Muscle layer of colon (tissue), 2 donors: ENCODE measurements around the gene HSF4.

Experiments
- H3K27ac ChIP-seq: one replicate; pipeline ENCODE4 v1.7.0; 2013; ENCODE audit warnings: low read depth, mild to moderate bottlenecking, low read length, moderate library complexity
- H3K27me3 ChIP-seq, 2 donors: one replicate each; pipeline ENCODE4 v1.7.0; 2013; ENCODE audit warnings: low read length in 2 of 2, mild to moderate bottlenecking in 2 of 2; ENCODE audit not compliant: insufficient read depth in 2 of 2, control insufficient read depth in 1 of 2
- H3K36me3 ChIP-seq: one replicate; pipeline ENCODE4 v1.7.0; 2013; ENCODE audit warnings: mild to moderate bottlenecking, low read length; ENCODE audit not compliant: insufficient read depth
- H3K4me1 ChIP-seq: one replicate; pipeline ENCODE4 v1.7.0; 2013; ENCODE audit warnings: mild to moderate bottlenecking, low read length; ENCODE audit not compliant: insufficient read depth
- H3K4me3 ChIP-seq, 2 donors: one replicate each; pipeline ENCODE4 v1.7.0; 2013; ENCODE audit warnings: low read length in 2 of 2, low read depth in 1 of 2, mild to moderate bottlenecking in 1 of 2, moderate library complexity in 1 of 2
- H3K9ac ChIP-seq: one replicate; pipeline ENCODE4 v1.7.0; 2013; ENCODE audit warnings: low read length
- H3K9me3 ChIP-seq: one replicate; pipeline ENCODE4 v1.7.0; 2013; ENCODE audit warnings: mild to moderate bottlenecking, low read length
- donor health status: abdominal sarcoma.
- donor health status: Adenocarcinoma of cecum.

The HSF4 gene

DNA sequence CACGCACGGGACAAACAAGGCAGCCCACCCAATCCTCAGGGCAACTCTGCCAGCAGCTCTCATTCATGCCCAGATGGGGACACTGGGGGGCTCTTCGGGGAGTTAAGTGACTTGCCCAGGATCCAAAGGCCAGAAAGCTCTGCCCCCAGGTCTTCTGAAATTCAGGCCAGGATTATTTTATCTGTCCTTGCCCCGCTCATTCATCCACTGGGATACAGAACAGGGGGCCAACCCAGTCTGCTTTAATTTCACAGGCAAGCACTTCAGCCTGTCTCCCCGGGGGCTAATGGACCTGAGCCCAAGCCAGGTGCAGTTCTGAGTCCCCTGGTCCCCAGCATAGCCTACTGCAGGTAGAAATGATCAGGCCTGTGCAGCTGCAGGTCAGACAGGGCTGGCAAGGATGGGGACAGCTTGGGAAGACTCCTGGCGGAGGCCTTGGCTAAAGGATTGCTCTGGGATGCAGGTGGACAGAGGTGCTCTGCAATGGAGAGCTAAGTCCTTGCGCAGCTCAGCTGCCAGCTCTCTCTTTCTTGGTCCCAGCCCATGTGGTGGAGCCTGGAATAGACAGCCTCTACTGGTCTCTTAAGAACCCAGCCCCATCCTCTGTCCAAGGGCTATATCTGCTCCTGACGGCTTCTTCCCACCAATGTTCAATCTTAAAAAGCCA lies 13.0 kb upstream of the HSF4 start:
- Histone ChIP-seq H3K27ac (no peak overlapping the region), H3K9ac (no peak overlapping the region)

DNA sequence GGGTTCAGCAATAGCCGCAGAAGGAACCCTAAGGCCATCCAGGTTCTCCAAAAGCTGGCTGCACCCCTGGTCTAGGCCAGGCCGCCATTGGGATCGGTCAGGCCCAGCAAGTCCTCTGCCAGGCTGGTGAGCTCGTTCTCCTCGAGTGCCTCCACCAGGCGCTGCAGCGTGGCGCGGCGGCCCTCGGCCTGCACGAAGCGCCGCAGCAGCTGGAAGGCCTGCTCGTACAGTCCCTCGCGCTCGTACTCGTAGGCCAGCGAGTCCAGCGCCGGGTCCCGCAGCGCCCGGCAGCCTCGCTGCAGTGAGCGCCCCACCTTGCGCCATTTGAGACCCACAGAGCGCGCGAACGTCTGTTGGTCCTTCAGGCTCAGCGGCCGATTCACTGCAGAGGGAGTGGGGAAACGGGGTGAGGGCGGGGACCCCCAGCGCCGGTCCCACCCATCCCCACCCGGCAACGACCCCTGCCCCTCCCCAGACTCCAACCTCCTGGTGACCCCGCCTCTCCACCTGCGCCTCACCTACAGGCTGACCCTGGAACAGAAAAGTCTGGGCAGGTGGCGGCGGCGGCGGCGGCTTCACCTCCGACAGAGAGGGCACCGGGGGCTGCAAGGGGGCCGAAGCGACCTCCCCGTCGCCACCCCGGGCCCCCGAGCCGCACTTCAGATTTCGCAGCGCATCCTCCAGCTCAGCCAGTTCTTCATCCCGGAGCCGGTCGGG lies 9.8 kb upstream of the HSF4 start:
- no peak overlapping the region for H3K9ac ChIP-seq
- no peaks in the 10 kb centered on the region for H3K36me3 ChIP-seq
- no peak overlapping the region for H3K4me3 ChIP-seq
- peaks cover 14% of the 10 kb centered on the region for H3K4me1 ChIP-seq
- no peaks in the 10 kb centered on the region for H3K9me3 ChIP-seq
- H3K27ac ChIP-seq: no peak overlapping the region
- peaks cover 0 to 11% of the 10 kb centered on the region in 2 donors for H3K27me3 ChIP-seq

More for the DNA sequence above, 13.0 kb upstream of the HSF4 start:
- Histone ChIP-seq H3K4me1 (peaks cover 14% of the 10 kb centered on the region), H3K27me3 (peaks cover 0 to 11% of the 10 kb centered on the region in 2 donors), H3K36me3 (peaks cover 19% of the 10 kb centered on the region), H3K4me3 (peak overlapping the region in 1 of 2 donors; percentile 67), H3K9me3 (no peaks in the 10 kb centered on the region)

DNA sequence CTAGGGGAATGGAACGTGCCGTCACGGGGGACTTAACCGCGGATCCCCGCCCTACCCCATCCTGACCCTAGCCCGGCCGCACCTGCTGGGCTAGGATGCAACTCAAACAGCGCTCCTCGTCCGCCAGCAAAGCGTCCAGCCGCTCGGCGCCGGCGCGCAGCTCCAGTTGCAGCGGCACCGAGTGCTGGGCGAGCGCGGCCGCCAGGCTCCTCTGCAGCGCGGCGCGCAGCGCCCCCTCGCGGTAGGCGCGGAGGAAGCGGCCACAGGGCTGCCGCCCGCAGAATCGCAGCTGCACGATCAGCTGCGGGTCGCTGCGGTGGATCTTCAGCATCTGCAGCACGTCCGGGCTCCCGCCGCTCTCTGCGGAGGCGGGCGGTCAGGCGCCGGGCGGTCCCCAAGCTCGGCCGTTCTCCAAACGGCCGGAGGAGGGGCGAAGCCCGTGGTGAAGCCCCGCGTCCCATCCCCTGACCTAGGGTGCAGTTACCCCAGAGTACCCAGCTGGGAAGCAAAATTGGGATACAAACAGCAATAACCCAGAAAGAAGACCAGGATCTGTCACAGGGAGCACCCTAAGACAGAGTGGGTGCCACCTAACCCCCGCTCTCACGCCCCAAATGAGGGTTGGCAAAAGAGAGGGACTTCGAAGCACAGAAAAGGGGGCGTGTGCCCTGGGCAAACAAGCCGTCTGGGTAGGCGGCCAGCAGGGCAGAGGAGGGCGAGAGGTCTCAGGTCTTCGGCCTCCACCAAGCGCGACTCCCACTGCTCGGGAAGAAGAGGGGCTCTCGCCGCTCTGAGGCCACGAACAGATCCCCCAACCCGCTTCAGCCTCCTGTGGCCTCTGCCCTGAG lies 9.0 kb upstream of the HSF4 start:
- peaks cover 14% of the 10 kb centered on the region for H3K4me1 ChIP-seq
- H3K9ac ChIP-seq: no peak overlapping the region
- no peaks in the 10 kb centered on the region for H3K36me3 ChIP-seq
- H3K27me3 ChIP-seq: peaks cover 0 to 12% of the 10 kb centered on the region in 2 donors
- H3K9me3 ChIP-seq: no peaks in the 10 kb centered on the region
- H3K27ac ChIP-seq: no peak overlapping the region
- H3K4me3 ChIP-seq: no peak overlapping the region

DNA sequence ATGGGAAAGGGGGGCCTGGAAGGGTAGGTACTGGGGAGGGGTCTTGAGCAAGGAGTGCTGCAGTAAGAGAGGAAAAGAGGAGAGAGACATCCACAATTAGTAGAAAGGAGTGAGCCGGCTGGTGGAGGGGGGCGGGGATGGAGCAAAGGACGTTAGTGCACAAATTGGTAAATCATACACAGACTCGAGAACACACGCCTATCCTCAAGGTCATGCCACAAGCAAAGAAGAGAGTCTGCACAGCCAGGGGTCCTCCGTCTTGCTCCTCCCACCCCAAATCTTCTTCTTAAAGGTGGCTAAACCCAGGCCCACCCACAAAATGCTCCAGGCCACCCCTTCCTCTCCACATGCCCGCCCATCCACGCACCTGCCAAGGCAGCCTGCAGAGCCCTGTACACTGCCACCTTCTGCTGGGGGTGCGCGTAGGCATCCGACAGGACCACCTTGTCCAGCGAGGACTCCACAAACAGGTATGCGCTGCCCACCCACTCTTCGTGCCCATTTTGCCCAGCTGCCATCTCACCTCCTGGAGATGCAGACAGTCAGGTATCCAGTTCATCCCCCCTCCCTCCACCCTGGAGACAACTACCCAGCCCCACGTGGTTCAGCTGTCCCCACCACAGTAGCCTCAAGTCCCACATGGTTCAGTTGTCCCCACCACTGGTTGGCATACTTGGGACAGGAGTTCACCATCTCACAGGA lies 8.3 kb upstream of the HSF4 start:
- Histone ChIP-seq H3K27me3 (peaks cover 5 to 20% of the 10 kb centered on the region in 2 donors), H3K27ac (no peak overlapping the region), H3K9ac (no peak overlapping the region), H3K9me3 (no peaks in the 10 kb centered on the region), H3K36me3 (no peaks in the 10 kb centered on the region), H3K4me3 (no peak overlapping the region), H3K4me1 (peaks cover 18% of the 10 kb centered on the region)

DNA sequence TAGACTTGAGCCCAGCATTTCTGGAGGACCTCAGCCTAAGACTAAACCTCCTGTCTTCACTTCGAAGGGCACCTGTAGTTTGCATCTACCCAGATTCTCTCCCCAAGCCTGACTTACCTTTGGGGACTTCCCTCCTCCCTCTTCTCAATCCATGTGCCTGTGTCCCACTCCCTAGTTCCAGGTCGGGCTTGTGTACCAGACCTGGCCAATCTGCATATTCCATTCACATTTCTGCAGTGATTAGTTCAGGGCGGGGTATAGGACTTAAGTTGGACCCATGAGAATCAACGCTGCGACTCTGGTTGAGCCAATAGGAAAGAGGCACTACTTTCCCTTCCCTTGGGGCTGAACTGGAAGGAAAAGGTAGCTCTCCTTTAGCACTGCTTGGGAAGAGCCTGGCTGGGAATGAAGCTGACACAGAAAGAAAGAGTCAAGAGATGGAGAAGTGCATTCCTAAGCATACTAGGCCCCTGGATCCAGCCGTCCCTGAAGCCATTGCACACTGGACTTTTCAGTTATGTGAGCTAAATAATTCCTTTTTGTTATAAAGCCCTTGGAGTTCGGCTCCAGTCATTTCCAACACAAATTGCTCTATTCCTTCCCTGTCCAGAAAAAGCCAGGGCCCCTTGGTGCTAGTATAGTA lies 7.3 kb upstream of the HSF4 start:
- no peak overlapping the region for H3K9ac ChIP-seq
- H3K4me1 ChIP-seq: peaks cover 18% of the 10 kb centered on the region
- no peak overlapping the region for H3K27ac ChIP-seq

DNA sequence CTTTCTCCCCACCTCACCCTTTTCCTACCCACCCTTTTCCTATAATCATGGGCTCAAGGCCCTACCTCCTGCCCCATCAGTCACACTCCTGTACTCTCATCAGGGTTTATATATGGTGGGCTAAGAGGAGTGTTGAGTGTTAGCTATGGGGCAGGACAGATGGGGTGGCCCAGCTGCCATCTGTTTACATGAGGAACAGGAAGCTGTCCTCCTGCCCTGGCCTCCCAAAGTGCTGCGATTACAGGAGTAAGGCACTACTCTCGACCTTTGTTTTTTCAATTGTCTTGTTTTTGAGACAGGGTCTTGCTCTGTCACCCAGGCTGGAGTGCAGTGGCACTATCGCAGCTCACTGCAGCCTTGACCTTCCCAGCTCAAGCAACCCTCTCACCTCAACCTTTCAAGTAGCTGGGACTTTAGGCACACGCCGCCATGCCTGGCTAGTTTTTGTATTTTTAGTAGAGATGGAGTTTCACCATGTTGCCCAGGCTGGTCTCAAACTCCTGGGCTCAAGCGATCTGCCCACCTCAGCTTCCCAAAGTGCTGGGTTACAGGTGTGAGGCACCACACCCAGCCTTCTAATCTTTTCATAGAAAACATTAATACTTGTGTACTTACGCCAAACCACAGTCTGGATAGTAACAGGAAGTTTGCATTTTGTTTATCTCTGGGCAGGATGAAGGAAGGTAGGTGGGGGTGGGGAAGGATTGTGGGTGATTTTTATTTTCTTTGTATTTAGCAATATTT lies 6.5 kb upstream of the HSF4 start:
- Histone ChIP-seq H3K27me3 (peaks cover 18 to 38% of the 10 kb centered on the region in 2 donors), H3K9ac (no peak overlapping the region), H3K27ac (no peak overlapping the region)

More for the DNA sequence above, 7.3 kb upstream of the HSF4 start:
- H3K4me3 ChIP-seq: no peak overlapping the region
- H3K27me3 ChIP-seq: peaks cover 10 to 29% of the 10 kb centered on the region in 2 donors
- no peaks in the 10 kb centered on the region for H3K9me3 ChIP-seq
- no peaks in the 10 kb centered on the region for H3K36me3 ChIP-seq

DNA sequence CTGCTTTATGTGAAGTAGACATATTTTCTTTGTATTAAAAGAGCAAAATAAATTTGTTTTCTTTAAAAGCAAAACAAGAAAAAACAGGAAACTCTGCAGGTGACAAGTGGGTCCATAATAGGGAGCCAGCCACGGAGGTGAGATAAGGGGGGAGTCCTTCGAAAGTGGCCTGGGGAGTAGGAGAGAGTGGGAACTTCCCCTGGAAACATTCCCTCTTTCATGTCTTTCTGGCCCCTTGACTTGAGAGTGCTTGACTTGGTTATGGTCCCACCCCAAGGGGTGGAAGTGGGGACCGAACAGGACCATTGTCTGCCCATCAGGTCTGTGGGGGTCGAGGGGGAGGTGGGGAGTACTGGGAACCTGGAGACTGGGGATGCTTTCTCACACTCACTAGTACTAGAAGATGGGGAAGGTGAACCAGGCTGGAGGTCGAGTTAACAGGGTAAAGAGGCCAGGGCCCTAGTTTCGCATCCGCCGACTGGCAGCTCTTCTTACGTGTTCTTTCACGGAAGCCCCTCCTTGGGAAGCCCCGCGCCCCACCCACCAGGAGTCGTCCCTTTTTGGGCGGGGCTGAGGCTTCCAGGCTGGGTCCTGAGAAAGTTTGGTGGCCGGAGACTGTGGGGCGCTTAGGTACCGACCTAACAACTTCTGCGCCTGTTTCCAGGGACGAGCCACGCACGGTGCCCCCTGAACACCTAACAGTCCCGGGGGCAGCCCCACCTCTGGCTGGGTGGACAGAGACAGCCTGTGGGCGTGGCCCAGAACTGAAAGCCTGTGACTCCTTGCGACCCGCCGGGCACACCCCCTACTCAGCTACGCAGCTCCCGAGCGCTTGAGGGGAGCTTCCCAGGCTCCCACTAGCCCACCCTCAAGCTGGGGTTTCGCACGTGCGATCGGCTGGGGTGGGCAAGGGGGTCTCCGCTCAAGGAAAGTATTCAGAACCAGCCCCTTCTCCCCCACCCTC lies 5.6 kb upstream of the HSF4 start:
- Histone ChIP-seq H3K4me1 (peaks cover 33% of the 10 kb centered on the region), H3K36me3 (no peaks in the 10 kb centered on the region), H3K27me3 (peaks cover 19 to 46% of the 10 kb centered on the region in 2 donors), H3K9me3 (no peaks in the 10 kb centered on the region), H3K27ac (peak overlapping the region; percentile 75), H3K9ac (no peak overlapping the region), H3K4me3 (peak overlapping the region; percentile 72 to 82)

More for the DNA sequence above, 6.5 kb upstream of the HSF4 start:
- no peak overlapping the region for H3K4me3 ChIP-seq
- no peaks in the 10 kb centered on the region for H3K9me3 ChIP-seq
- no peaks in the 10 kb centered on the region for H3K36me3 ChIP-seq
- H3K4me1 ChIP-seq: peaks cover 26% of the 10 kb centered on the region

DNA sequence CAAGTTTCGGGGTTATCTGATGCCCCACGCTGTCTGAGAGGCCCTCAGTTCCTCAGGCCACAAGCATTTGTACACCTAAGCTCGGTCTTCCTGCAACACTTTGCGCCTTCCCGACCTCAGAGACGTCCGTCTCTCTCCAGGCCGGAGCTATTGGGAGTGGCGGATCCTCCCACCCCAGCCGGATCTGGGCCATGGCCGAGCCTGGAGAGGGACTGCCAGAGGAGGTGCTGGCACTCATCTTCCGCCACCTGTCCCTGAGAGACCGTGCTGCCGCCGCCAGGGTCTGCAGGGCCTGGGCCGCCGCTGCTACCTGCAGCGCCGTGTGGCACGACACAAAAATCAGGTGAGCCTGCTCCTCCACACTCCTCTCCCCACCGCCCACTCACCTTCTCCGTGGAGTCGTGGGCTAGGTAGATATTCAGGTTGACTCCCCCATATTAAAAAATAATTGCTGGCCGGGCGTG lies 2.9 kb upstream of the HSF4 start:
- Histone ChIP-seq H3K9me3 (no peaks in the 10 kb centered on the region), H3K27me3 (peaks cover 19 to 56% of the 10 kb centered on the region in 2 donors), H3K4me3 (peak overlapping the region in 1 of 2 donors; percentile 82), H3K9ac (no peak overlapping the region), H3K27ac (no peak overlapping the region), H3K36me3 (no peaks in the 10 kb centered on the region), H3K4me1 (peaks cover 40% of the 10 kb centered on the region)

DNA sequence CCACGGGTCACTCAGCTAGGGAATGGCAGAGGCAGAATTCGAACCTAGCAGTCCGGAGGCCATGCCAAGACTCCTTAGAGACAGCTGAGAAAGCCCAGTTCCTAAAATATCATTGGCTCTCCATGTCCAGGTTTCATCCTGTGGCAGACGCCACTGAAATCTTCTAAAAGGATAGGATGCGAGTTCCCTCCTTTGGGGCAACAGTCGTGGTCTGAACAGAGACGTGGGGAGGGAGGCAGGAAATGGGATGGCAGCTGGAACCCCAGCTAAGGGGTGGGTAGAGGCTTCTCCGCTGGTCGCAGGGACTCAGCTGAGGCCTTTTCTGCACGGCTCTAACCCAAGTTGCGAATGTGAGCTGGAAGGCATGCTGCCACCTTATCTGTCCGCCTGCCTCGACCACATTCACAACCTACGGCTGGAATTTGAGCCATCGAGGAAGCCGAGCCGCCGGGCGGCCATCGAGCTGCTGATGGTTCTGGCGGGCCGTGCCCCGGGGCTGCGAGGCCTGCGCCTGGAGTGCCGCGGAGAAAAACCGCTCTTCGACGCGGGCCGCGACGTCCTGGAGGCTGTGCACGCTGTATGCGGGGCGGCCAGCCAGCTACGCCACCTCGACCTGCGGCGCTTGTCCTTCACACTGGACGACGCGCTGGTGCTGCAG lies 1.9 kb upstream of the HSF4 start:
- no peaks in the 10 kb centered on the region for H3K9me3 ChIP-seq
- H3K4me1 ChIP-seq: peaks cover 40% of the 10 kb centered on the region
- peaks cover 19 to 56% of the 10 kb centered on the region in 2 donors for H3K27me3 ChIP-seq
- H3K4me3 ChIP-seq: peak overlapping the region in 1 of 2 donors; percentile 49
- H3K36me3 ChIP-seq: no peaks in the 10 kb centered on the region
- H3K9ac ChIP-seq: no peak overlapping the region
- H3K27ac ChIP-seq: peak overlapping the region; percentile 34
